ENCODE results near the gene OR52N2. TPM values are rescaled to one million over a fixed set of nuclear protein-coding genes. Genes with fewer than 3 reads are reported as not detected.

Gene OR52N2
- total and polyA plus RNA-seq, 9 of the 15 experiments (the other 6 are each of a cell fraction or from before 2014, with no cell fraction given): not detected

DNA sequence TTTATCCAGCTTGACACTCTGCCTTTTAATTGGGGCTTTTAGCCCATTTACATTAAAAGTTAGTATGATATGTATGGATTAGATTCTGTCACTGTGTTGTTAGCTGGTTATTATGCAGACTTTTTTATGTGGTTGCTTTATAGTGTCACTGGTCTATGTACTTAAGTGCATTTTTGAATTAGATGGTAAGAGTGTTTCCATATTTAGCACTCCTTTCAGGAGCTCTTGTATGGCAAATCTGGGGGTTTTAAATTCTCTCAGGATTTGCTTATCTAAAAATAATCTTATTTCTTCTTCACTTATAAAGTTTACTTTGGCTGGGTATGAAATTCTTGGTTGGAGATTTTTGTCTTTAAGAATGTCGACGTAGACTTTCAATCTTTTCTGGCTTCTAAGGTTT lies 29.0 kb downstream of the OR52N2 start (continued):
- TF ChIP-seq ZNF511 (CRISPR knock-in tag; IDR thresholded peaks at IDR 0.05) (no peak), HNRNPL (IDR thresholded peaks at IDR 0.05; ENCODE audit: low read depth, low read length) (no peak), PRMT5 (CRISPR knock-in tag; IDR thresholded peaks at IDR 0.05) (no peak), DPF2 (IDR thresholded peaks at IDR 0.05) (no peak), SMARCA5 (IDR thresholded peaks at IDR 0.05) (no peak), POLR3A (IDR thresholded peaks at IDR 0.05; ENCODE audit: borderline replicate concordance, extremely low read depth, insufficient read depth, insufficient read length) (no peak), TAF15 (IDR thresholded peaks at IDR 0.05; ENCODE audit: low read depth, low read length) (no peak), ZNF282 (CRISPR knock-in tag; IDR thresholded peaks at IDR 0.05) (no peak), FOXA1 (IDR thresholded peaks at IDR 0.05; ENCODE audit: borderline replicate concordance) (no peak)
- TF ChIP-seq, protein P1, sequence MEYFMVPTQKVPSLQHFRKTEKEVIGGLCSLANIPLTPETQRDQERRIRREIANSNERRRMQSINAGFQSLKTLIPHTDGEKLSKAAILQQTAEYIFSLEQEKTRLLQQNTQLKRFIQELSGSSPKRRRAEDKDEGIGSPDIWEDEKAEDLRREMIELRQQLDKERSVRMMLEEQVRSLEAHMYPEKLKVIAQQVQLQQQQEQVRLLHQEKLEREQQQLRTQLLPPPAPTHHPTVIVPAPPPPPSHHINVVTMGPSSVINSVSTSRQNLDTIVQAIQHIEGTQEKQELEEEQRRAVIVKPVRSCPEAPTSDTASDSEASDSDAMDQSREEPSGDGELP (CRISPR knock-in tag; IDR thresholded peaks at IDR 0.05; ENCODE audit: borderline replicate concordance): no peak
- TF ChIP-seq, protein P2, sequence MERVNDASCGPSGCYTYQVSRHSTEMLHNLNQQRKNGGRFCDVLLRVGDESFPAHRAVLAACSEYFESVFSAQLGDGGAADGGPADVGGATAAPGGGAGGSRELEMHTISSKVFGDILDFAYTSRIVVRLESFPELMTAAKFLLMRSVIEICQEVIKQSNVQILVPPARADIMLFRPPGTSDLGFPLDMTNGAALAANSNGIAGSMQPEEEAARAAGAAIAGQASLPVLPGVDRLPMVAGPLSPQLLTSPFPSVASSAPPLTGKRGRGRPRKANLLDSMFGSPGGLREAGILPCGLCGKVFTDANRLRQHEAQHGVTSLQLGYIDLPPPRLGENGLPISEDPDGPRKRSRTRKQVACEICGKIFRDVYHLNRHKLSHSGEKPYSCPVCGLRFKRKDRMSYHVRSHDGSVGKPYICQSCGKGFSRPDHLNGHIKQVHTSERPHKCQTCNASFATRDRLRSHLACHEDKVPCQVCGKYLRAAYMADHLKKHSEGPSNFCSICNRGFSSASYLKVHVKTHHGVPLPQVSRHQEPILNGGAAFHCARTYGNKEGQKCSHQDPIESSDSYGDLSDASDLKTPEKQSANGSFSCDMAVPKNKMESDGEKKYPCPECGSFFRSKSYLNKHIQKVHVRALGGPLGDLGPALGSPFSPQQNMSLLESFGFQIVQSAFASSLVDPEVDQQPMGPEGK (CRISPR knock-in tag; IDR thresholded peaks at IDR 0.05; ENCODE audit: borderline replicate concordance): no peak

Data from K562 (cell line).